B cell (primary cell): Measurements from ENCODE around the gene RPL37A. TPM values are rescaled to one million over a fixed set of nuclear protein-coding genes. Genes with fewer than 3 reads are reported as not detected.

Experiments
- ATAC-seq: fragments of 200-7000 bp; cut with Tn5 transposase; one replicate; pipeline ENCODE4 v1.10.0; 2021; ENCODE audit warnings: low read depth, mild to moderate bottlenecking, moderate number of reproducible peaks, moderate library complexity
- CTCF ChIA-PET: fragments of 350-600 bp; sonication (Branson Sonifier 250); formaldehyde crosslinking; loops from one replicate; lab custom pipeline; 2021; ENCODE audit warnings: antibody characterized with exemption, inconsistent platforms; lab: Charles Lee
- POLR2A ChIA-PET: fragments of 350-600 bp; sonication (Branson Sonifier 250); formaldehyde crosslinking; loops from one replicate; lab custom pipeline; 2021; ENCODE audit warnings: antibody characterized with exemption; lab: Charles Lee
- DNase-seq: peaks from one replicate; pipeline ENCODE4 v3.0.0; 2013
- H2AFZ ChIP-seq: 2 replicates; pipeline ENCODE4 v1.6.1; 2012; ENCODE audit warnings: mild to moderate bottlenecking, low read depth, low read length; ENCODE audit not compliant: insufficient read depth, poor library complexity, severe bottlenecking
- H3K27ac ChIP-seq, 2 donors: 1 replicate in 1 of 2; 2 replicates in 1 of 2; pipeline ENCODE4 v1.5.1; 2012 to 2013; ENCODE audit warnings: low read length in 2 of 2, mild to moderate bottlenecking in 2 of 2, moderate library complexity in 1 of 2
- H3K27me3 ChIP-seq, 4 experiments: fragments of 200-600 bp in 1 of 4; sonication (generic) in 1 of 4; replicated peaks in 1 of 4; 1 replicate in 2 of 4; 2 replicates in 2 of 4; pipeline versions ENCODE4 v1.6.1 to v1.7.0; 2013 to 2016; ENCODE audit warnings: low read length in 3 of 4, mild to moderate bottlenecking in 2 of 4, mixed read lengths in 1 of 4, moderate library complexity in 1 of 4; ENCODE audit not compliant: insufficient read depth in 4 of 4, control insufficient read depth in 3 of 4; ENCODE audit errors: control extremely low read depth in 1 of 4
- H3K36me3 ChIP-seq, 2 experiments: replicated peaks in 1 of 2; 1 replicate in 1 of 2; 2 replicates in 1 of 2; pipeline versions ENCODE4 v1.6.1 to v1.7.1; 2013; ENCODE audit warnings: low read length in 1 of 2; ENCODE audit not compliant: insufficient read depth in 2 of 2, control insufficient read depth in 1 of 2; ENCODE audit errors: control extremely low read depth in 1 of 2, extremely low read depth in 1 of 2
- H3K4me1 ChIP-seq, 2 donors: fragments of 200-600 bp in 1 of 2; sonication (generic) in 1 of 2; 1 replicate in 1 of 2; 2 replicates in 1 of 2; pipeline versions ENCODE4 v1.5.1 to v1.6.1; 2013 to 2017; ENCODE audit warnings: low read length in 2 of 2; ENCODE audit not compliant: control insufficient read depth in 2 of 2, insufficient read depth in 2 of 2
- H3K4me2 ChIP-seq: replicated peaks from 2 replicates; pipeline ENCODE3; 2012; ENCODE audit warnings: mild to moderate bottlenecking, low read depth, low read length; ENCODE audit not compliant: poor library complexity, severe bottlenecking
- H3K4me3 ChIP-seq, 5 experiments: fragments of 200-600 bp in 1 of 5; sonication (generic) in 1 of 5; 1 replicate in 3 of 5; 2 replicates in 2 of 5; pipeline versions ENCODE4 v1.5.1 to v1.7.0; 2011 to 2016; ENCODE audit warnings: low read length in 4 of 5, mild to moderate bottlenecking in 4 of 5, low read depth in 2 of 5, control low read depth in 1 of 5, moderate library complexity in 1 of 5; ENCODE audit not compliant: insufficient read depth in 1 of 5; ENCODE audit errors: control extremely low read depth in 1 of 5, extremely low read depth in 1 of 5
- H3K79me2 ChIP-seq: fragments of 200-600 bp; sonication (generic); one replicate; pipeline ENCODE4 v1.6.0; 2016; ENCODE audit warnings: low read length; ENCODE audit not compliant: control insufficient read depth, insufficient read depth
- H3K9ac ChIP-seq: fragments of 200-600 bp; sonication (generic); 2 replicates; pipeline ENCODE4 v1.6.1; 2017; ENCODE audit warnings: mild to moderate bottlenecking, low read length, moderate library complexity
- H3K9me3 ChIP-seq, 3 donors: one replicate each; pipeline versions ENCODE4 v1.6.1 to v1.7.1; 2013; ENCODE audit warnings: low read length in 2 of 3; ENCODE audit not compliant: control insufficient read depth in 2 of 3, insufficient read depth in 1 of 3; ENCODE audit errors: control extremely low read depth in 1 of 3
- H4K20me1 ChIP-seq: 2 replicates; pipeline ENCODE4 v1.6.0; 2012; ENCODE audit warnings: mild to moderate bottlenecking, low read length; ENCODE audit not compliant: insufficient read depth, control insufficient read depth, poor library complexity, severe bottlenecking
- H3K27ac Mint-ChIP-seq: one replicate; pipeline ENCODE4 v1.8.0; 2021; ENCODE audit warnings: mixed read lengths
- H3K27me3 Mint-ChIP-seq: one replicate; pipeline ENCODE4 v1.8.0; 2021; ENCODE audit warnings: mixed read lengths
- H3K4me1 Mint-ChIP-seq: one replicate; pipeline ENCODE4 v1.8.0; 2021; ENCODE audit warnings: mixed read lengths
- H3K4me3 Mint-ChIP-seq: one replicate; pipeline ENCODE4 v1.8.0; 2021; ENCODE audit warnings: mixed read lengths
- H3K9me3 Mint-ChIP-seq: one replicate; pipeline ENCODE4 v1.8.0; 2022; ENCODE audit warnings: mixed read lengths; ENCODE audit not compliant: insufficient read depth
- CTCF ChIP-seq: fragments of 200-600 bp; IDR thresholded peaks from one replicate; pipeline ENCODE4 v1.8.0; 2022; ENCODE audit warnings: antibody characterized with exemption, mild to moderate bottlenecking
- EZH2 ChIP-seq: IDR thresholded peaks from 2 replicates; pipeline ENCODE4 v1.6.1; 2012; ENCODE audit warnings: borderline replicate concordance, low read depth, mild to moderate bottlenecking, moderate library complexity, low read length; ENCODE audit not compliant: insufficient read depth, poor library complexity, severe bottlenecking
- WGBS: methylation state at CpG from one replicate; pipeline ENCODE4 v1.1.5; 2013; ENCODE audit warnings: missing lambda C conversion rate; ENCODE audit not compliant: insufficient coverage; 5-methylcytosine and 5-hydroxymethylcytosine counted together
- intact Hi-C: fragments of 100-400 bp; cut with micrococcal nuclease; formaldehyde crosslinking; loops from one replicate; pipeline ENCODE4 v1.10.0; 2022
- polyA plus RNA-seq: library from polyadenylated mRNA; depleted of rRNA; stranded (reverse); fragments of >200 nt; gene quantifications from 2 replicates; pipeline ENCODE4 v1.2.3, GENCODE V29; 2012
- total RNA-seq, 2 donors: library from RNA; stranded (reverse); fragments of 120-200 nt in 1 of 2; gene quantifications; 1 replicate in 1 of 2; 2 replicates in 1 of 2; pipeline versions ENCODE4 v1.2.3 to v1.2.4, GENCODE V29; 2013 to 2022

Gene RPL37A
- total and polyA plus RNA-seq, 2 donors (not counting 1 experiment from before 2014, with no cell fraction given) = 1,571 to 3,456 TPM

- Histone ChIP-seq H3K79me2 (no peaks in the 10 kb centered on the region), H4K20me1 (no peaks in the 10 kb centered on the region), H3K4me2 (no peak overlapping the region), H3K27me3 (no peaks in the 10 kb centered on the region), H3K9ac (no peak overlapping the region), H2AFZ (no peak overlapping the region), H3K36me3 (no peaks in the 10 kb centered on the region), H3K4me3 (no peak overlapping the region), H3K27ac (no peak overlapping the region), H3K4me1 (no peaks in the 10 kb centered on the region), H3K9me3 (no peaks in the 10 kb centered on the region)
- ATAC-seq (no peak), DNase-seq (no peak)
- H3K4me3 Mint-ChIP-seq = no peak overlapping the region
- POLR2A ChIA-PET = no interaction called here
- intact Hi-C loops = no loop called here
- no peaks in the 10 kb centered on the region for H3K4me1 Mint-ChIP-seq
- H3K9me3 Mint-ChIP-seq = no peaks in the 10 kb centered on the region
- H3K27ac Mint-ChIP-seq = no peak overlapping the region
- CTCF ChIA-PET = interaction anchor here (0.5 to 3.8 kb wide), 8 partner anchors 11 to 1193 kb away, joined by 3 to 32 read pairs (median 5); partner anchors contain the start of gene RPL37A
- no peaks in the 10 kb centered on the region for H3K27me3 Mint-ChIP-seq
- WGBS = 98% methylated on average over 4 of the region's 4 CpGs
- TF ChIP-seq CTCF = no peak
- TF ChIP-seq EZH2 = no peak
Measured at GRCh38 chr2:216520112-216520511, 21.5 kb downstream of the RPL37A start.

DNA sequence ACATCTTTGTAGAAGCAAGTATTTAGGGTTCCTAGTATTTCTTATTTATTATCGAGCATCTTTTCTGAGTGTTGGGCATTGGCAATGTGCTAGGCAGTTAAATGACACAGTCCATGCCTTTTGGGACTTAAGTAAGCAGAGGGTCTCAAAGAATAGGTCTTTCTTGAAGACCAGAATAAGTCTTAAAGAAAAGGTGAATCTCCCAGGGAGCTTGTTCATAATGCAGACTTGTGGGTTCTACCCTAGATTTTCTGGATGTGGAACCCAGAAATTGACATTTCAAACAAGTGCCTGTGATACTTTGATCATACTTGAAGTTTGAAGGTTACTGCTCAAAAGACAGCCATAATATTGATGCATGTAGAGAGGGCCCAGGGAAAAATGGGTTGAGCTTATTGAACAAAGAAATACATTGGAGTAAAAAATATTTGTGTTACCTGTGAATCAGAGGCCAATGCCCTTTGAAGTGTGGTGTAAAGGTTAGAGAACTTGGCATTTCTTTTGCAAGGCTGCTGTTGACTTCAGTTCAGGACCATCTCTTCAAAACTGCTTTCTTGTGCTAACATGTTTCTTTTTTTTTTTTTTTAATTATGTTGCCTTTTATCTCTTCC, 24.4 kb downstream of the RPL37A start:
- CTCF ChIA-PET = no interaction called here
- Histone ChIP-seq H3K27me3 (no peaks in the 10 kb centered on the region), H3K4me1 (no peaks in the 10 kb centered on the region), H4K20me1 (no peaks in the 10 kb centered on the region), H3K9ac (no peak overlapping the region), H3K4me2 (no peak overlapping the region), H3K27ac (no peak overlapping the region), H3K36me3 (no peaks in the 10 kb centered on the region), H2AFZ (no peak overlapping the region), H3K9me3 (no peaks in the 10 kb centered on the region), H3K4me3 (no peak overlapping the region), H3K79me2 (no peaks in the 10 kb centered on the region)
- no peak for DNase-seq
- H3K4me1 Mint-ChIP-seq = no peaks in the 10 kb centered on the region
- no peak for ATAC-seq
- H3K27ac Mint-ChIP-seq = no peak overlapping the region
- H3K4me3 Mint-ChIP-seq = no peak overlapping the region
- no peaks in the 10 kb centered on the region for H3K9me3 Mint-ChIP-seq
- intact Hi-C loops = no loop called here
- WGBS = 100% methylated on average over 1 of the region's 1 CpG
- TF ChIP-seq CTCF = no peak
- no peak for TF ChIP-seq EZH2
- POLR2A ChIA-PET = no interaction called here
- H3K27me3 Mint-ChIP-seq = no peaks in the 10 kb centered on the region
